Stomach (tissue), 4 donors: ENCODE results near the gene ZFP92.

ENCODE experiments used
- POLR2A ChIP-seq, 4 donors: fragments of 450-650 bp; IDR thresholded peaks; one replicate each; pipeline ENCODE4 v1.6.1; 2016; ENCODE audit warnings: antibody characterized with exemption in 4 of 4, control low read depth in 2 of 4, mild to moderate bottlenecking in 1 of 4, moderate library complexity in 1 of 4
- POLR2AphosphoS5 ChIP-seq, 3 donors: sonication (generic); formaldehyde crosslinking; IDR thresholded peaks; one replicate each; pipeline ENCODE4 v1.6.1; 2016; ENCODE audit warnings: antibody characterized with exemption in 3 of 3

GRCh38 chrX:153408871-153409351 is 2.4 kb upstream of the ZFP92 start:
- no peak for TF ChIP-seq POLR2A (IDR thresholded peaks at IDR 0.05)
- TF ChIP-seq POLR2AphosphoS5 (IDR thresholded peaks at IDR 0.05) = no peak
